ENCODE data around the gene PTPRT.

DNA sequence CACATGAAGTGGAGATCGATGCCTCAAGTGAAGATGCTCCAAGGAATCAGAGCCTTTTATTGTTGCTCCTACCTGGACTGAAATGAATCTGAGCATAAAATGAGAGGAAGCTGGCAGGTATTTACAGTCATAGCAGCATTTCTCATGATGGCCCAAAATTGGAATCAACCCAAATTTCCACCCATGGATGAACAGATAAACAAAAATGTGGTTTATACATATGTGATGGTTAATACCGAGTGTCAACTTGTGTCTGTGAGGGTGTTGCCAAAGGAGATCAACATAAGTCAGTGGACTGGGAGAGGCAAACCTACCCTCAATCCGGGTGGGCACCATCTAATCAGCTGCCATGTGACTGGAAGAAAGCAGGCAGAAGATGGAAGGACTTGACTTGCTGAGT is 178.2 kb downstream of the PTPRT start:
- TF ChIP-seq CTCF (IDR thresholded peaks at IDR 0.05) (no peak), POLR2A (IDR thresholded peaks at IDR 0.05) (no peak)

Measured in Peyer's patch (tissue), 4 donors.